PC-3 (cell line): ENCODE data around the gene PLA2G3.

Source experiments
- CTCF ChIP-seq: fragments of 300-600 bp; sonication (generic); conservative IDR thresholded peaks from 2 replicates; pipeline ENCODE4 v1.5.1; 2017; ENCODE audit warnings: antibody characterized with exemption, low read depth, mild to moderate bottlenecking, low read length
- EZH2 ChIP-seq: fragments of 300-600 bp; sonication (generic); IDR thresholded peaks from one replicate; pipeline ENCODE4 v1.6.1; 2017; ENCODE audit warnings: antibody characterized with exemption, mild to moderate bottlenecking, low read length; ENCODE audit not compliant: unreplicated experiment

GRCh38 chr22:31094021-31094551 is 46.2 kb downstream of the PLA2G3 start:
- TF ChIP-seq CTCF = no peak
- no peak for TF ChIP-seq EZH2
